ENCODE data around the gene BCAN. TPM values are rescaled to one million over a fixed set of nuclear protein-coding genes. Genes with fewer than 3 reads are reported as not detected.

Gene BCAN
- total RNA-seq, 1 experiment from 2014 or later, result 0.07 TPM

DNA sequence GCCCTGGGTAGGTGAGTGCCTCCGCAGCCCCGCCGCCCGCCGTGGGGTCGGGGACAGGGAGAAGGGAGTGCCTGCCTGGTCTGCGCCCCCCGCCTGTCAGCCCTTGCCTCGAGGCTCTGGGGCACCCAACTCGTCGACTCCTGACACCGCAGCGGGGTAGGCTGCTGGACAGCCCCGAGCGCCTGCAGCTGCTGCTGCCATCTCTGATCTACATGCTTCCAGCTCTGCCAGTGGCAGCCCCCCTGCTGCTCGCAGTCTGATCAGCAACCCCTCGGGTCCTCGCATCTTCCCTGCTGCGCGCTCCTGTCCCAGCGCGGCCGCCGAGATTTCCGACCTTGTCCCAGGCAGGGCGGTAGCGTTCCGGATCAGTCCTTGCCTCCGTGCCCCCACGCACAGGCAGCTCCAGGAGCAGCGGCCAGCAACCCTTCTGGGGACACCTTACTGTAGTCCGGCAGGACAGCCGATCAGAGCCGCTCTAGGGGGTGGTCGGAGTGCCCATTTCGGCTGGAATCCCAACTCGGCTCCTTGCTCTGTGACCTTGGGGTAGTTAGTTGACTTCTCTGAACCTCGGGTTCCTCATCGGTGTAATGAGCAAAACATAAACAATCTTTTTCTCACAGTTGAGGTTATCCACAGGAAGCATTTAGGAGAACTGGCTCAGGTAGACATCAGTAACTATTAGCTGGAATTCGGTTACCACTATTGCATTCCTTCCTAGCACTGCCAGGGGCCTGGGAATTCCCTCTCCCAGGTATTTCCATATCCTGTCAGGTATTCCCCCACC is 540 bp downstream of the BCAN start:
- DNase-seq (ENCODE audit: extremely low read depth, low read depth), result no peak

DNA sequence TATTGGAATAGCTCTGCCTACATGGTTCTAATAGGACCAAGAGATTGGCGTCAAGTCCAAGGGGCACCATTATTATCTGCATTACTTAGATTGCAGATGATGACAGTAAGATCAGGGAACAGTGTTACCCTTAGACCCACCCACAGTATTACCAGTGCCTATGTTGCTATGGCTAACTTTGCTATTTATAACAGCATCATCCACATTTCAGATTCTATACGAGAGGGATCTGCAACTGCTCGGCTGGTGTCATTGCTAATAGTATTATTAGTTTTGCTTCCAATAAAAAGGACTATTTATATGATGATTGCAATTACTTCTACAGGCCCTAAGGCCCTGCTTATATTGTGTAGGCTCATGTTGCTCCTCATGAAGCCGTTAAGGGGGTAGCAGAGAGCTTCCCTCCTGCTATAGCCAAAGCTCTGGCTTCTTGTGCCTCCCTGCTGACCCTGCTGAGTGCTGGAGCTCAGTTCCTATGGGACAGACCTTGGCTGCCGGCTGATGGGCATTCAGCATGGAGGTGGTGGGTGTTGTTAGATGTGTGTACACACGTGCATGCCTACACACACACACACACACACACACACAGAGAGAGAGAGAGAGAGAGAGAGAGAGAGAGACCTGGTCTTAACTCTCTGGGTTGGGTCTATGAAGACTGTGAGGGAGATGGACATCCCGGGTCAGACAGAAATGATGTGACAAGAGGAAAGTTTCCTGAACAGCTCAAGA is 1.3 kb downstream of the BCAN start:
- no peak for DNase-seq (ENCODE audit: extremely low read depth, low read depth)

DNA sequence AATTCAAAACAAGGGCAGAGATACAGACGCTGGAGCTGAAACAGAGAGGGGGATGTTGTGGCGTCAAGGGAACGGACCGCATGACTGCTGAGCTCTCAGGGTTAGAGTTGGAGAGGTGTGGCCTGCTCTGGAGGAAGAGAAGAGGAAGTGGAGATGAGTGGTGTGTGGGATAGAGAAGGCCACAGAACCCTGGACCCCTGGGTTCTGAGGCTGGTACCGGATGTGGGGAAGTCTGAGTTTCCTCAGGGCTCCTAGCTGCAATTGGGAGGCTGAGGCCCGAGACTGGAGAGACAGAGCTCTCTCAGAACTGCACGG is 1.8 kb downstream of the BCAN start:
- DNase-seq (ENCODE audit: extremely low read depth, low read depth), result no peak

DNA sequence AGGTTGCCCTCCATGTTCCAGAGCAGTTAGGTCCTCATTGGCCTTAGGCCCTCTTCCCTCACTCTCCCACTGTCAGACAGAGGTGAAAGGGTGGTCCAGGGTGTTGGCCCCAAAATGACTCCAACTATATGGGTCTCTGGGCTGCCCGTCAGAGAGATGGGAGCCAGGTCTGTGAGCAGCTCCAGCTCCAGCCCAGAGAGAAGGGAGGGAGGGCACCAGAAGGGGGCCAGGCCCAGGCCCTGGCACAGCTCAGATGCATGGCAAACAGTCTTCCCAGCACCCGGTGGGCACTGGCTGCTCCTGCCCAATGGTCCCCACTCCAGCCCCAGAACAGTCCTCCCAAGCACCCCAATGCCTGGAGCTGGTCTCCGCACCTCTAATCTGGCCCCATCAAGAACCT is 2.2 kb downstream of the BCAN start:
- DNase-seq (ENCODE audit: extremely low read depth, low read depth), result no peak

DNA sequence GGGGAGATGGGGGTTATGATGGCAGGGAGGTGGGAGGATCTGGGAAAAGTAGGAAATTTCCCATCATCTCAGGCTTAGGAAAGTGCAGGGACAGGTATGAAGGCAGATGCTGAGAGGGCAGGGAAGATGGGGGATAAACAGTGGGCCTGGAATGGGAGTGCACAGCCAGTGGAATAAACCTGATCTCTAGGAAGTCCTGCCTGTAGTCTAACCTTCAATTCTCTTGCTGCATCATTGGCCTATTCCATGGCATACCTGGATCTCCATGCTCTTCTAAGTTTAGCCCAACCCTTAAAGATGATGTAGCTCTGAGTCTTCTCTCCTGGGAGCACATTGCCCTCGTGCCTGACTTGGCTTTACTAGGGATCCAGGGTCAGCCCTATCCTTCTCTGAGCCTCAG is 2.7 kb downstream of the BCAN start:
- no peak for DNase-seq (ENCODE audit: extremely low read depth, low read depth)

DNA sequence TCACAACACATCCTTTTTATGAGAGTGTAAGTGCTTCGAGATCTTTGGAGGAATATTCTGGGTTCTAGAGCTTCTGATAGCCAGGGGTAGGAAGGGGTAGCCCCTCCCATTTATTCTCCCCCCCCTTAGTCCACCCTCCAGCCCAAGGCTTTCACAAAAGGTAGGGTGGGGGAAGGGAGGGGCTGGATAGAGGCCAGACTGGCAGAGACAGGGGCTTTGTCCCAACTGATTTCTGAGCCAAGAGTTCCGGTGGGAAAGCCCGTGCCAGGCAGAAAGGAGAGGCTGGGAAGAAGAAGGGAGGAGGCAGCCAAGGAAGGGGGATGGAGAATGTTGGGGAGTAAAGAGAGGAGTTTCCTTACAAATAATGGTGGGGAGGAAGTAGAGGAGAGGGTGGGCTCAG is 3.1 kb downstream of the BCAN start:
- no peak for DNase-seq (ENCODE audit: extremely low read depth, low read depth)

DNA sequence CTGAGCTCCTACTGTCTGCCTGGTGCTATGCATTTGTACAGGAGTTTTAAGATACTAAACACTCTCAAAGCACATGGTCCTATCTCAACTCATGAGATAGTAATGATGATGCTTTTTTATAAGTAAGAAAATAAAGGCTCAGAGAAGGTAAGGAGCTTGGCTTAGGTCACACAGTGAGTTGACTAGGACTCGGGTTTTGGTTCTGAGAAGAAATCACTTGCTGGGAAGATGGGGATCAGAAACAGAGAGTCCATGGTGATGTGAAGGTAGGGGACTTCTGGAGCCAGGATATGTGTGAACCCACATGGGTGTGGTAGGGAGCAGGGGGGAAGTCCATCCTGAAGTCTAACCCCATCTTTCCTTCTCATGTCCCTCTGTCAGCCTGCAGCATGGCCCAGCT is 3.7 kb downstream of the BCAN start:
- DNase-seq (ENCODE audit: extremely low read depth, low read depth), result no peak

DNA sequence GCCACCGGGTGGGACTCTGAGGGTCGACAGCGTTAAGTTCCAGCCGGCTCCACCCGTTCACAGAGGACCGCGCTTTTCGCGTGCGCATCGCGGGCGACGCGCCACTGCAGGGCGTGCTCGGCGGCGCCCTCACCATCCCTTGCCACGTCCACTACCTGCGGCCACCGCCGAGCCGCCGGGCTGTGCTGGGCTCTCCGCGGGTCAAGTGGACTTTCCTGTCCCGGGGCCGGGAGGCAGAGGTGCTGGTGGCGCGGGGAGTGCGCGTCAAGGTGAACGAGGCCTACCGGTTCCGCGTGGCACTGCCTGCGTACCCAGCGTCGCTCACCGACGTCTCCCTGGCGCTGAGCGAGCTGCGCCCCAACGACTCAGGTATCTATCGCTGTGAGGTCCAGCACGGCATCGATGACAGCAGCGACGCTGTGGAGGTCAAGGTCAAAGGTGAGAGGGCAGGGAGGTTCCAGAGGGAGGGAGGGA is 4.9 kb downstream of the BCAN start:
- no peak for DNase-seq (ENCODE audit: extremely low read depth, low read depth)

DNA sequence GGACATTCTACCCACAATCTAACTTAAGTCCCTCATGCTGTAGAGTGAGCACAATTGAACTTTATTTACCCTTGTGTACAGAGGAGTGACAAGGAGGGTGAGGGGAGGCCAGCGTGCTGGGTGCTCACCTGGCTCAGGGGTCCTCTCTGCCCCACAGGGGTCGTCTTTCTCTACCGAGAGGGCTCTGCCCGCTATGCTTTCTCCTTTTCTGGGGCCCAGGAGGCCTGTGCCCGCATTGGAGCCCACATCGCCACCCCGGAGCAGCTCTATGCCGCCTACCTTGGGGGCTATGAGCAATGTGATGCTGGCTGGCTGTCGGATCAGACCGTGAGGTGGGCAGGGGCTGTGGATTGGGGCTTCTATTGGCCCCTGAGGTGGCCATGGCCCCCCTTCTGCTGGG is 5.4 kb downstream of the BCAN start:
- DNase-seq (ENCODE audit: extremely low read depth, low read depth), result no peak

DNA sequence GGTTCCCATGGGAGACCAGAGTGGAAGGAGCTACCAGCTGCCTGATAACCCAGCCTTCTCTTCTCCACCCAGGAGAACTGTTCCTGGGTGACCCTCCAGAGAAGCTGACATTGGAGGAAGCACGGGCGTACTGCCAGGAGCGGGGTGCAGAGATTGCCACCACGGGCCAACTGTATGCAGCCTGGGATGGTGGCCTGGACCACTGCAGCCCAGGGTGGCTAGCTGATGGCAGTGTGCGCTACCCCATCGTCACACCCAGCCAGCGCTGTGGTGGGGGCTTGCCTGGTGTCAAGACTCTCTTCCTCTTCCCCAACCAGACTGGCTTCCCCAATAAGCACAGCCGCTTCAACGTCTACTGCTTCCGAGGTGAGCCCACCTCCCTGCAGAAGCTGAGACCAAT is 6.6 kb downstream of the BCAN start:
- DNase-seq (ENCODE audit: extremely low read depth, low read depth), result no peak

DNA sequence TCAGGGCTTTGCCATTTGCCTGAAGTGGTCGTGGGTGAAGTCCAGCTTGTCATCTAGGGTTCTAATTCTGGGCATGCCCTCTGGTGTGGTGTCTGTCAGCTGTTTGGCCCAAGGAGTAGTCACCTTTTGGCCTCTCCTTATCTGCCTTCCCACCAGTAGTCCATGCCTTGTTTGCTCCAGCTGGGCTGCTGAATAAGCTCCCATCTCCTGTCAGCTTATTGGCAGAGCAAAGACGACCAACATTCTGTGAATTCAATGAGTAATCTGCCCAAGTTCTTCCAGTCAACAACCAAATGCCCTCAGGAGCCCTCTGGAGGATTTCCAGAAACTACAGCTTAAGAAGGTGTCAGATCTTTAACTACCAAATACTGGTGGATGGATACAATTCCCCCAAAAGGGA is 7.0 kb downstream of the BCAN start:
- no peak for DNase-seq (ENCODE audit: extremely low read depth, low read depth)

DNA sequence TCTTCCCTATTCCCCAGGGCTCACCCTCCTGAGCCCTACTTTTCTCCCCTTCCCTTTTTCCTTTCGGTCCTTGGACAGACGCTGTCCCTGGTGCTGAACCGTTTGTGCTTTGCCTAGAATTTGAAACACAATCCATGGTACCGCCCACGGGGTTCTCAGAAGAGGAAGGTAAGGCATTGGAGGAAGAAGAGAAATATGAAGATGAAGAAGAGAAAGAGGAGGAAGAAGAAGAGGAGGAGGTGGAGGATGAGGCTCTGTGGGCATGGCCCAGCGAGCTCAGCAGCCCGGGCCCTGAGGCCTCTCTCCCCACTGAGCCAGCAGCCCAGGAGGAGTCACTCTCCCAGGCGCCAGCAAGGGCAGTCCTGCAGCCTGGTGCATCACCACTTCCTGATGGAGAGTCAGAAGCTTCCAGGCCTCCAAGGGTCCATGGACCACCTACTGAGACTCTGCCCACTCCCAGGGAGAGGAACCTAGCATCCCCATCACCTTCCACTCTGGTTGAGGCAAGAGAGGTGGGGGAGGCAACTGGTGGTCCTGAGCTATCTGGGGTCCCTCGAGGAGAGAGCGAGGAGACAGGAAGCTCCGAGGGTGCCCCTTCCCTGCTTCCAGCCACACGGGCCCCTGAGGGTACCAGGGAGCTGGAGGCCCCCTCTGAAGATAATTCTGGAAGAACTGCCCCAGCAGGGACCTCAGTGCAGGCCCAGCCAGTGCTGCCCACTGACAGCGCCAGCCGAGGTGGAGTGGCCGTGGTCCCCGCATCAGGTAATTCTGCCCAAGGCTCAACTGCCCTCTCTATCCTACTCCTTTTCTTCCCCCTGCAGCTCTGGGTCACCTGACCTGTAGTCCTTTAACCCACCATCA is 10.4 kb downstream of the BCAN start:
- no peak for DNase-seq (ENCODE audit: extremely low read depth, low read depth)

DNA sequence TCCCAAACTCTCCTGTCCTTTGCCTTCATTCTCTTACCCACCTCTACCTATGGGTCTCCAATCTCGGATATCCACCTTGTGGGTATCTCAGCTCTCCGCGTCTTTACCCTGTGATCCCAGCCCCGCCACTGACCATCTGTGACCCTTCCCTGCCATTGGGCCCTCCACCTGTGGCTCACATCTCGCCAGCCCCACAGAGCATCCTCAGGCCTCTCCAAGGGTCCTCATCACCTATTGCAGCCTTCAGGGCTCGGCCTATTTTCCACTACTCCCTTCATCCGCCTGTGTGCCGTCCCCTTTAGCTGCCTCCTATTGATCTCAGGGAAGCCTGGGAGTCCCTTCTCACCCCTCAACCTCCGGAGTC is 11.1 kb downstream of the BCAN start:
- DNase-seq (ENCODE audit: extremely low read depth, low read depth), result no peak

DNA sequence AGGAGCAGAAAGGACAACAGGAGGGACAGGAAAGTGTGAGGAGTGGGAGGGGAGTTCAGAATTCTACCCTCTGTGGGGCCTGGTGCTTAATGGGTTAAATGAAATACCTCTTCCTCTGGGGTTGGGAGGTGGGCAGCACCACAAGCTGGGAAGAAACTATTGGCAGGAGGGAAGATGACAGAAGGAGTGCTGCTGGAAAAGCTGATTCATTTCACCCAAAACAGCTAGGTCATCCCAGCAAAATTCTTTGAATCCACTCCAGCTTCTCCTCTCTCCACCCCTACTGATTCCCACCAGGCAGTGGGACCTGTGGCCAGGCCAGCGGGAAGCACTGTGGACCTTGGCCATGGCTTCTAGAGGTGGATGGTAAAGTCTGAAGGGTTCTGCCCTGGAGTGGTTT is 12.8 kb downstream of the BCAN start:
- no peak for DNase-seq (ENCODE audit: extremely low read depth, low read depth)

DNA sequence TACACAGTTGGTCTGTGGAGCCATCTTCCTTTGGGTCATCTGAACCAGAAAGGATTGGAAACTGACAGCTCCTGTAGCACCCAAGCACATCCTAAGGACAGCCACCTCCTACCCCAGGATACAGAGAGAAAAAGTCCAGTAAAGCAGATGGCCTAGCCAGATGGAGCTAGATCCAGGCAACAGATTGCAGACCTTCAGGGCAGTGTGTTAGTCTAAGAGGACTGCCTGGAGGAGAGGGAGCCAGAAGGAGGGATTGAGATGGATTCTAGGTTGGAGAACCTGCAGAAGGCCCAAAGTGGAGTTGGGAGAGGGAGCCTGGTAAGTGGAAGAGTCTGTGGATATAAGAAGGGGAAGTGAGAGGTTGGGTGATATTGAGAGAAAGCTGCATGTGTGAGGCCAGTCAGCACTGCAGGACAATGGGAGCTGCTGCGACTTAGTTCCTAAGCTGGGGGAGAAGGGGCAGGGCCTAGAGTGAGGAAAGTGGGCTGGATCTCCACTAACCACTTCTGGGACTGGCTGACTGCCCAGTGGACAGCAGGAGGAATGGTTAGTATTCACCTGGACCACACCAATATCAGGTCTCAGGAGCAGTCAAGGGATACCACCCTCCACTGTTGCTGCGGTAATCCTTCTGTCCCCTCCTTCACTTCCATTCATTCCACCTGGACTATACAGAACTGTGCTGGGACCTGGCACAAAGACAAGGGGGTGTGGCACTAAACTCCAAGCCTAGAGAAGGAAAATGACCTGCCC is 13.4 kb downstream of the BCAN start:
- DNase-seq (ENCODE audit: extremely low read depth, low read depth), result no peak

DNA sequence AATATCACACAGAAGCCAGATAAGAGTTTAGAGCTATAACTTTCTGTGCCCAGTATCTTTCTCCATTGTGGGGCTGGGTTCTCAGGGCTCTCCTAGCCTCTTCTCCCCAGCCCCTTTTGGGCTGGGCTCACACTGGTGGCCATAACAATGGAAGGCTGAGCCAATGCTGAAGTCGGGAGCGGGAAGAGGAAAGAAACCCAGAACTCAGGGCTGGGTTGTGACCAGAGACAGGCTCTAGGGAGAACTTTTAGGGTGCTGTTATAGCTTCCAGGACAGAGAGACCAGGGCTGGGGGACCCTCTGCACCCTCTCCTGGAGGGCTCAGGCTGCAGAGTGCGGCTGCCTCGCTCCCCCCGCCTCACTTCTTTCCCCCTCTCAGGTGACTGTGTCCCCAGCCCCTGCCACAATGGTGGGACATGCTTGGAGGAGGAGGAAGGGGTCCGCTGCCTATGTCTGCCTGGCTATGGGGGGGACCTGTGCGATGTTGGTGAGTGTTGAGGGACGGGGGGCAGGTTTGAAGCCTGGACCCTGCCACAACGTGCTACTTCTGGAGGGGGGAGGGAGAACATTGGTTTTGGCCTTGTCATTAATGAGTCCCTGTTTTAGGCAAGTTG is 14.1 kb downstream of the BCAN start:
- DNase-seq (ENCODE audit: extremely low read depth, low read depth), result no peak

DNA sequence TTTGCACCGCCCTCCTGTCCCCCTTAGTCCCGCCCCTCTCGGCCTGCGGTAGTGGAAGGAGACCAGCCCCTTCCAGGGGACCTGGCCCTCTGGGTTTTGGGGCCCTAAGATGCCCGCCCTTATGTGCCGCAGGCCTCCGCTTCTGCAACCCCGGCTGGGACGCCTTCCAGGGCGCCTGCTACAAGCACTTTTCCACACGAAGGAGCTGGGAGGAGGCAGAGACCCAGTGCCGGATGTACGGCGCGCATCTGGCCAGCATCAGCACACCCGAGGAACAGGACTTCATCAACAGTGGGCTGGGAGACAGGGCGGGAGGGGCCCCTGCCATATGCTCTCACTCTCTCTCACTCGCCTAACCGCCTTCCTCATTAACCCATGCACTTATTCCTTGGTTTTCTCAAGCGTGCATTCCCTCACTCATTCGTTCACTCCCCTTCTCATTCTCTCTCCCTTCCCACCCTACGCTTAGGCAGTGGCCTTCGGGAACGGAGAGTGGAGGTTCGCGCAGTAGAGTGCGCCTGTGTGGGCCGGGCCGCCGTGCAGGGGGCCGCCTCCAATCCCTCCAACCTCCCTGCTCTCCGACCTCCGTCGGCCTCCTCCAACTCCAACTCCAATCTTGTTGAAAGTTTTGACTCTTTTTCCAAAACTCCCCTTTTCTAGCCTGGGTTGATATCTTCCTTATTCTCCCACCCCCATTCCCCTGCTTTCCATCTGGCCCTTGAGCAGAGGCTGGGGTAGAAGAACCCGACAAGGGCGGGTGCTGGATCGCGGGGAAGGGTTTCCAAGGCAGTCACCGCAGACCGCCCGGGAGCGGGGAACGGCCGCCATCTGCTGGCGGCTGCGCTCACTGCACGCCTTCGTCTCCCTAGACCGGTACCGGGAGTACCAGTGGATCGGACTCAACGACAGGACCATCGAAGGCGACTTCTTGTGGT is 15.2 kb downstream of the BCAN start:
- no peak for DNase-seq (ENCODE audit: extremely low read depth, low read depth)

DNA sequence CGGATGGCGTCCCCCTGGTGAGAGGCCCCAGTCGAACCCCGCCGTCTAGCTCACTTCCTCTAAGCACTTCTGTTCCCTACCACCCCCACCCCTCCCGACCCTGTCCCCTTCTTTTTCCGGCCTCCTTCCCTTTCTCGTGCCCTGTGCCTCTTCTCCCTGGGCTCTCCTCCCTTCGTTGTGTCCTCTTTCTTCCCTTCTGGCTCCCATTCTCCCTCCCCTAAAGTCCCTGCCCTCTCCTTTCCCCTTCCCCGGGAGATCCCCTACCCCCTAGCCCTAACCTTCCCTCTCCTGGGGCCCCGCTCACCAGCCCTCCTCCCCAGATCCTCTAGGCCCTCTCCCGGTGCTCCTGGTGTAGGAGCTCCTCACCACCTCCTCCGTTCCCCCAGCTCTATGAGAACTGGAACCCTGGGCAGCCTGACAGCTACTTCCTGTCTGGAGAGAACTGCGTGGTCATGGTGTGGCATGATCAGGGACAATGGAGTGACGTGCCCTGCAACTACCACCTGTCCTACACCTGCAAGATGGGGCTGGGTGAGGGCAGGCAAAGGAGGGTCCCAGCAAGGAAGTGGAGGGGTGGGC is 15.9 kb downstream of the BCAN start:
- DNase-seq (ENCODE audit: extremely low read depth, low read depth), result no peak

DNA sequence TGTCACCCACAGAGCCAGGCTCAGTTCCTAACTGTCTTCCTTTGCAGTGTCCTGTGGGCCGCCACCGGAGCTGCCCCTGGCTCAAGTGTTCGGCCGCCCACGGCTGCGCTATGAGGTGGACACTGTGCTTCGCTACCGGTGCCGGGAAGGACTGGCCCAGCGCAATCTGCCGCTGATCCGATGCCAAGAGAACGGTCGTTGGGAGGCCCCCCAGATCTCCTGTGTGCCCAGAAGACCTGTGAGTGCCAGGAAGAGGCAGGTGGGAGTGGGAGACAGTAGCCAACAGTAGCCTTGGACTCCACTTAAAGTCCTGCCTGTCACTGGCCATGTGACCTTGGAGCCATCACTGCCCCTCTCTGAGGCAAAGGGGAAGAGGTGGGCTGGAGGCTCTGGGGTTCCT is 16.6 kb downstream of the BCAN start:
- no peak for DNase-seq (ENCODE audit: extremely low read depth, low read depth)

Data from NCI-H460 (cell line).